Osteocyte (in vitro differentiated cells): ENCODE measurements around the gene DGCR8. TPM values are rescaled to one million over a fixed set of nuclear protein-coding genes. Genes with fewer than 3 reads are reported as not detected.

Experiments used
- DNase-seq: peaks from one replicate; pipeline ENCODE4 v3.0.0; 2021; ENCODE audit warnings: mixed read lengths; ENCODE audit not compliant: unreplicated experiment; ENCODE audit errors: extremely low spot score
- H3K27ac Mint-ChIP-seq: one replicate; pipeline ENCODE4 v1.8.0; 2021; ENCODE audit warnings: mild to moderate bottlenecking, mixed read lengths; ENCODE audit not compliant: unreplicated experiment
- H3K27me3 Mint-ChIP-seq: one replicate; pipeline ENCODE4 v1.8.0; 2021; ENCODE audit warnings: mixed read lengths; ENCODE audit not compliant: unreplicated experiment
- H3K36me3 Mint-ChIP-seq: one replicate; pipeline ENCODE4 v1.8.0; 2021; ENCODE audit warnings: mixed read lengths; ENCODE audit not compliant: unreplicated experiment
- H3K4me1 Mint-ChIP-seq: one replicate; pipeline ENCODE4 v1.8.0; 2021; ENCODE audit warnings: mixed read lengths; ENCODE audit not compliant: unreplicated experiment
- H3K4me3 Mint-ChIP-seq: one replicate; pipeline ENCODE4 v1.8.0; 2021; ENCODE audit warnings: mild to moderate bottlenecking, moderate library complexity, mixed read lengths; ENCODE audit not compliant: unreplicated experiment
- H3K9me3 Mint-ChIP-seq: one replicate; pipeline ENCODE4 v1.8.0; 2021; ENCODE audit warnings: mixed read lengths; ENCODE audit not compliant: unreplicated experiment
- CTCF ChIP-seq: fragments of 200-600 bp; sonication (generic); IDR thresholded peaks from 2 replicates; pipeline ENCODE4 v1.5.0; 2021; ENCODE audit warnings: antibody characterized with exemption, mild to moderate bottlenecking, moderate library complexity
- microRNA-seq: library from miRNA; unstranded; fragments of <30 nt; microRNA quantifications from one replicate; pipeline ENCODE4 v1.1.0, GENCODE V29; 2020; ENCODE audit not compliant: unreplicated experiment
- total RNA-seq: library from RNA; stranded (reverse); gene quantifications from 2 replicates; pipeline ENCODE4 v1.2.1, GENCODE V29; 2021

DGCR8 gene
- total RNA-seq, 1 donor from 2014 or later: 45.1 TPM

- no peaks in the 10 kb centered on the region for H3K36me3 Mint-ChIP-seq
- H3K9me3 Mint-ChIP-seq: no peaks in the 10 kb centered on the region
- no peaks in the 10 kb centered on the region for H3K4me1 Mint-ChIP-seq
- DNase-seq: no peak
- H3K4me3 Mint-ChIP-seq: no peak overlapping the region
- H3K27me3 Mint-ChIP-seq: no peaks in the 10 kb centered on the region
- no peak for TF ChIP-seq CTCF
- H3K27ac Mint-ChIP-seq: no peak overlapping the region
These were observed 80.0 kb downstream of the DGCR8 start for GRCh38 chr22:20160041-20160440.

Small RNA genes within 50 kb of the gene (microRNA-seq; reads per million reads assigned to microRNA genes)
- gene MIR185: 385 reads per million, percentile 70 among the genes with 10 or more reads in this experiment
- not detected for gene MIR6816

Other genes with a start within 250 kb of the DGCR8 start
- 6.0 and 6.1 TPM in 2 replicates for gene GNB1L, start 225.4 kb upstream of the DGCR8 start, total RNA-seq
- 28.5 and 30.4 TPM in 2 replicates for gene RTL10, start 225.4 kb upstream of the DGCR8 start, total RNA-seq
- gene COMT, start 138.5 kb upstream of the DGCR8 start, total RNA-seq: 92.1 and 94.1 TPM in 2 replicates
- 12.6 and 13.1 TPM in 2 replicates for gene TXNRD2, start 138.4 kb upstream of the DGCR8 start, total RNA-seq
- 26.5 and 29.3 TPM in 2 replicates for gene ARVCF, start 63.4 kb upstream of the DGCR8 start, total RNA-seq
- gene TANGO2, start 59.1 kb upstream of the DGCR8 start, total RNA-seq: 24.9 and 28.1 TPM in 2 replicates
- gene RANBP1, start 35.9 kb downstream of the DGCR8 start, total RNA-seq: 97.0 and 104 TPM in 2 replicates
- gene TRMT2A, start 37.0 kb downstream of the DGCR8 start, total RNA-seq: 60.8 and 62.9 TPM in 2 replicates
- gene ZDHHC8, start 51.6 kb downstream of the DGCR8 start, total RNA-seq: 102 and 108 TPM in 2 replicates
- 0.56 and 1.6 TPM in 2 replicates for gene CCDC188, start 70.8 kb downstream of the DGCR8 start, total RNA-seq
- gene RTN4R, start 188.1 kb downstream of the DGCR8 start, total RNA-seq: 1.5 and 2.1 TPM in 2 replicates
- gene DGCR6L, start 239.8 kb downstream of the DGCR8 start, total RNA-seq: 55.0 and 59.4 TPM in 2 replicates